ENCODE measurements around the gene METTL6.
"Not testable (repeated sequence)": the region's sequence is repeated elsewhere in the genome, so short reads cannot be mapped to it uniquely, and the experiment has no call there.

Gene METTL6

GRCh38 chr3:15375461-15376000 is 51.8 kb downstream of the METTL6 start:
- TF ChIP-seq ZFX (IDR thresholded peaks at IDR 0.05): no peak
- TF ChIP-seq, protein P1, sequence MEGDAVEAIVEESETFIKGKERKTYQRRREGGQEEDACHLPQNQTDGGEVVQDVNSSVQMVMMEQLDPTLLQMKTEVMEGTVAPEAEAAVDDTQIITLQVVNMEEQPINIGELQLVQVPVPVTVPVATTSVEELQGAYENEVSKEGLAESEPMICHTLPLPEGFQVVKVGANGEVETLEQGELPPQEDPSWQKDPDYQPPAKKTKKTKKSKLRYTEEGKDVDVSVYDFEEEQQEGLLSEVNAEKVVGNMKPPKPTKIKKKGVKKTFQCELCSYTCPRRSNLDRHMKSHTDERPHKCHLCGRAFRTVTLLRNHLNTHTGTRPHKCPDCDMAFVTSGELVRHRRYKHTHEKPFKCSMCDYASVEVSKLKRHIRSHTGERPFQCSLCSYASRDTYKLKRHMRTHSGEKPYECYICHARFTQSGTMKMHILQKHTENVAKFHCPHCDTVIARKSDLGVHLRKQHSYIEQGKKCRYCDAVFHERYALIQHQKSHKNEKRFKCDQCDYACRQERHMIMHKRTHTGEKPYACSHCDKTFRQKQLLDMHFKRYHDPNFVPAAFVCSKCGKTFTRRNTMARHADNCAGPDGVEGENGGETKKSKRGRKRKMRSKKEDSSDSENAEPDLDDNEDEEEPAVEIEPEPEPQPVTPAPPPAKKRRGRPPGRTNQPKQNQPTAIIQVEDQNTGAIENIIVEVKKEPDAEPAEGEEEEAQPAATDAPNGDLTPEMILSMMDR (conservative IDR thresholded peaks at IDR 0.05): no peak
- H3K27ac ChIP-seq: no peak overlapping the region

DNA sequence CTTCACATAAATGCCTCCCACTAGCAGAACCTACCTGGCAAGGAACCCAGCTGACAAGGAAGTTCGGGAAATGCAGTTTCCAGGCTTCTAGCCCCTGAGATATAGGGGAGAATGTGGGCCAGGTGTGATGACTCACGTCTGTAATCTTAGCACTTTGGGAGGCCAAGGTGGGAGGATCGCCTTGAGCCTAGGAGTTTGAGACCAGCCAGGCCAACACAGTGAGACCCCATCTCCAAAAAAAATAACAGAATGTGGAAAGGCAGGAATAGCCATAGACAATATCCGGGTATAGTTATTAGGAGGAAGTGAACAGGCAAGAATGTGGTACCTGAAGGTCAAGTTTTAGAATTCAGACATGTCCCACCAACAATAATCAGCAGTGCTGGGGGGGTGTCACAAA is 54.4 kb downstream of the METTL6 start:
- TF ChIP-seq ZFX (IDR thresholded peaks at IDR 0.05): no peak
- TF ChIP-seq, protein P1 (conservative IDR thresholded peaks at IDR 0.05): no peak
- H3K27ac ChIP-seq: no peak overlapping the region

- H3K27ac ChIP-seq: no peak overlapping the region
- TF ChIP-seq, protein P1 (conservative IDR thresholded peaks at IDR 0.05): no peak
- no peak for TF ChIP-seq ZFX (IDR thresholded peaks at IDR 0.05)
These were observed 58.7 kb downstream of the METTL6 start for GRCh38 chr3:15368561-15369135.

GRCh38 chr3:15367059-15367458 is 60.3 kb downstream of the METTL6 start:
- no peak overlapping the region for H3K27ac ChIP-seq
- TF ChIP-seq, protein P1 (conservative IDR thresholded peaks at IDR 0.05): no peak
- no peak for TF ChIP-seq ZFX (IDR thresholded peaks at IDR 0.05)

DNA sequence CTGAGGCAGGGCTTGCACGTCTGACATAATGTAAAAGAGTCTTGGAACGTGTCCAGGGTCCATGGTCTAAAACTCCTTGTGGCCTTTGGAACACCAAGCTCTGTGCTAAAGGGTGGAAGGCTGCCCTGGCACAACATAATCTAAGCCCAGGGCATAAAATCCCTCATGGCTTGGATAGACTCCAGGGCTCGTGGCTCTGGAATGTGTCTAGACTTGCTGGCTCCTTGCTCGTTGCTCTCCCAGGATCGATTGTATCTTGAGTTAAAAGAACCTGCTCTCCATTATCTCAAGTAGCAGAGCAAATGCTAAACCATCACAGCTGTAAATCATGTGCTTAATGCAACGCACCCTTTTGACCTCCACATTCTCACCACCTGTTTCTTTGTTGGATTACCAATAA is 63.3 kb downstream of the METTL6 start:
- not testable (repeated sequence) for H3K27ac ChIP-seq

DNA sequence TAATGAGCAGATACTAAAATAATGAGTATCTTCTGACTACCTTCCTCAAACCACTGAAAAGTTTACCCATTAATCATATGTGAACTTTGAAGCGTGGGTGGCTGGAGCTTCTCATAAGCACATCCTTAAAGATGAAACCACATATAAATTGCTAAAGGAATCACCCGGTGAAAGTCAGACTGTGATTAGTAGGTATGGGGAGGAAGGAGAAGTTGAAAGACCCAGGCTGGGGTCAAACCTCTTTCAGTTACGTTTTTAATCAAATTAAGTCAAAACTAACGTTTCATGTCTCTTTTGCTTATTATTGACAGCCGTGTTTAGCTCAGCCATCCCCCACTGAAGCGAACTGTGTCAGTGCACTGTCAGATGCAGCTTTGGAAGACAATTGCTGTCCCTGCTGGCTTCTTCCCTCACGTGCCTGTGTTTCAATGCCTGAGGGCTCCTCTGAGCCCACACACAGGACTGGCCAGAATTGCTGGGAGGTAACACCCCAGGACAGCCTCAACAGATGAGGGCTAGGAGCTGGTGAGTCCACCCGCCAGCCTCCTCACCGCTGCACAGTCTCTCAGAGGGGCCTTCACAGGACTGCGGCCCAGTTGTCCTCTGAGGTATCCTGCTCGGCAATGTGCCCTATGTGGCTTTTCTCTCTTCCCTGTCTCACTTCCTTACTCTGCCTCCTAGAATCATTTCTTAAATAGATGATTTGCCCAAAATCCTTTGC is 65.7 kb downstream of the METTL6 start:
- TF ChIP-seq ZFX (IDR thresholded peaks at IDR 0.05): no peak
- no peak overlapping the region for H3K27ac ChIP-seq

DNA sequence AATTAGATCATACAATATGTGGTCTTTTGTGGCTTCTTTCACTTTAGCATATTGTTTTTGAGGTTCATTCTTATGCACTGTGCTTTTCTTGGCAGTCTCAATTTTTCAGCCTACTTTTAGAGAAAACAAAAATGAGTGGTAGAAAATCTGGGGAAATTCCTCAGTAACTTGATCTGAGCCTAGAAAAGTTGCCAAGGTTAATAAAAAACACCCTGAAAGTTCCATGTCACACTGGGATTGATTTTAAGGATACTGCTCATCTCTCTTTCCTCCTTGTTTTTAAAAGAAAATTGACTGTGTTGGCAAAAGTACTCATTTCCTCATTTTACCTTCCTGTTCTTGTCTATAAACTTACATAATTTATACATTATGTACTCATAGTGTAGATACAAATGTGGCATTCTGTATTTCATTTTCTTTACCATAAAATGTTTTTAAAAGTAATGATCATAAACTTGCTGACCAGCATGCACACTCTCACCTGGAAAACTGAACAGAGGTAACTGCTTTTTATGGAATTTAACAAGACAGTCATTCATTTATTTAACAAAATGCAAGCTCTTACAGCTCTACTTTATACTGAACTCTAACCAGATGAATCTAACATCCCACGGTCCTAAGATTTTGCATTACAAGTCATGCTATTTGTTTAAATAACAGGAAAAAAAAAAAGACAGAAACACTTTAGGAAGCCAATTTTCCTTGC is 66.4 kb downstream of the METTL6 start:
- TF ChIP-seq, protein P1 (conservative IDR thresholded peaks at IDR 0.05): no peak
- no peak for TF ChIP-seq ZFX (IDR thresholded peaks at IDR 0.05)
- no peak overlapping the region for H3K27ac ChIP-seq

Data from C4-2B (cell line).